HG03175 (cell line): ENCODE data around the gene GCC2.
A peak's percentile ranks its signal among the peaks of the same experiment; 100 is the strongest.
"Not testable (repeated sequence)": the region's sequence is repeated elsewhere in the genome, so short reads cannot be mapped to it uniquely, and the experiment has no call there.

Source experiments
- ATAC-seq: cut with Tn5 transposase; IDR thresholded peaks from one replicate; pipeline ENCODE4 v1.9.1; 2021; ENCODE audit warnings: mild to moderate bottlenecking, moderate library complexity; ENCODE audit not compliant: unreplicated experiment

GCC2 gene

GRCh38 chr2:108524688-108525087 is 75.7 kb downstream of the GCC2 start:
- ATAC-seq: not testable (repeated sequence)

- not testable (repeated sequence) for ATAC-seq
Observed at GRCh38 chr2:108525258-108525657, 76.3 kb downstream of the GCC2 start.

GRCh38 chr2:108531674-108532055 is 82.7 kb downstream of the GCC2 start:
- ATAC-seq: no peak

- peak; percentile 87 for ATAC-seq
Observed at GRCh38 chr2:108533832-108534583, 85.0 kb downstream of the GCC2 start, which contains the start of gene LIMS1. TSS of gene LIMS1 (plus strand) at chr2:108534470. CDS start at chr2:108534563, 93 bp downstream.

GRCh38 chr2:108534584-108535356 is 85.8 kb downstream of the GCC2 start:
- peak; percentile 37 for ATAC-seq

- ATAC-seq: no peak
Observed at GRCh38 chr2:108535357-108535631, 86.3 kb downstream of the GCC2 start.

- ATAC-seq: no peak
Observed at GRCh38 chr2:108536133-108536780, 87.3 kb downstream of the GCC2 start.

- ATAC-seq: no peak
Observed at GRCh38 chr2:108536911-108537310, 87.9 kb downstream of the GCC2 start.

- no peak for ATAC-seq
Observed at GRCh38 chr2:108538000-108538625, 89.1 kb downstream of the GCC2 start.

GRCh38 chr2:108541451-108541850 is 92.4 kb downstream of the GCC2 start:
- ATAC-seq: no peak

GRCh38 chr2:108542071-108542470 is 93.1 kb downstream of the GCC2 start:
- ATAC-seq: no peak

- ATAC-seq: no peak
Observed at GRCh38 chr2:108547606-108548005, 98.6 kb downstream of the GCC2 start.

- ATAC-seq: no peak
Observed at GRCh38 chr2:108548208-108549003, 99.4 kb downstream of the GCC2 start.

- ATAC-seq: no peak
Observed at GRCh38 chr2:108552566-108552965, 103.6 kb downstream of the GCC2 start.

- ATAC-seq: no peak
Observed at GRCh38 chr2:108553209-108553919, 104.4 kb downstream of the GCC2 start.

- no peak for ATAC-seq
Observed at GRCh38 chr2:108554528-108554927, 105.5 kb downstream of the GCC2 start.

GRCh38 chr2:108555572-108555971 is 106.6 kb downstream of the GCC2 start:
- no peak for ATAC-seq

- not testable (repeated sequence) for ATAC-seq
Observed at GRCh38 chr2:108556581-108556980, 107.6 kb downstream of the GCC2 start.
